ENCODE measurements around the gene HP1BP3. TPM values are rescaled to one million over a fixed set of nuclear protein-coding genes. Genes with fewer than 3 reads are reported as not detected.
A peak's percentile ranks its signal among the peaks of the same experiment; 100 is the strongest.
"Not testable (repeated sequence)": the region's sequence is repeated elsewhere in the genome, so short reads cannot be mapped to it uniquely, and the experiment has no call there.

HP1BP3 gene
- total RNA-seq, 1 donor from 2014 or later, result 257 TPM

DNA sequence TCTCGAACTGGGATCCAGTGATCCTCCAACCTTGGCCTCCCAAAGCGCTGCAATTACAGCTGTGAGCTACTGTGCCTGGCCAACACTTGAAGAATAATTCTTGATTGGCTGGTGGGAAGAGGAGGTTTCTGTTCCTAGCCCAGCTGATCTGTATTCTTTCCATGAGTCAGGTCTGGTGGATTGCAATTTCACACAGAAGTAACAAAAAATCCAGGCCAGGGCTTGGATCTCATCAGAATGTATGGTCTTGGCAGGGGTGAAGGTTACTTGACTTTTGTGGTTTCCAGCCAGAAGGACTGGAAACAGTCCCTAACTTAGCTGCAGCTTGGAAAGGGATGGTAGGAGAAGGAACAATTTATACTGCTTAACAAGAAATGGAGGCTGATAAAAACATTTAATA lies 5.1 kb upstream of the HP1BP3 start:
- Histone ChIP-seq H3K9ac (no peak overlapping the region), H3K4me1 (peaks cover 8% of the 10 kb centered on the region), H3K27ac (no peak overlapping the region), H3K4me2 (no peak overlapping the region), H3K27me3 (no peaks in the 10 kb centered on the region), H4K20me1 (ENCODE audit: low read depth) (no peaks in the 10 kb centered on the region), H3K4me3 (no peak overlapping the region), H2AFZ (replicated peaks) (no peak overlapping the region), H3K36me3 (no peaks in the 10 kb centered on the region), H3K79me2 (ENCODE audit: low read depth) (no peaks in the 10 kb centered on the region), H3K9me3 (ENCODE audit: low read depth) (no peaks in the 10 kb centered on the region), H3F3A (ENCODE audit: low read depth) (peaks cover 29% of the 10 kb centered on the region)
- peaks cover 6% of the 10 kb centered on the region for H3K27me3 Mint-ChIP-seq (ENCODE audit: insufficient read depth, low read depth)
- TF ChIP-seq EZH2phosphoT487 (IDR thresholded peaks at IDR 0.05), result no peak
- no peak overlapping the region for H3K4me3 Mint-ChIP-seq
- H3K36me3 Mint-ChIP-seq, result peaks cover 2% of the 10 kb centered on the region
- H3K9me3 Mint-ChIP-seq, result no peaks in the 10 kb centered on the region
- no peak for DNase-seq (ENCODE audit: low spot score)
- H3K27ac Mint-ChIP-seq, result no peak overlapping the region
- H3K4me1 Mint-ChIP-seq, result peaks cover 8% of the 10 kb centered on the region

GRCh38 chr1:20790785-20791184 lies 3.7 kb upstream of the HP1BP3 start:
- Histone ChIP-seq H3K4me2 (no peak overlapping the region), H3K4me3 (no peak overlapping the region), H3K9me3 (ENCODE audit: low read depth) (no peaks in the 10 kb centered on the region), H4K20me1 (ENCODE audit: low read depth) (peaks cover 6% of the 10 kb centered on the region), H3K4me1 (peaks cover 8% of the 10 kb centered on the region), H3K27ac (no peak overlapping the region), H3F3A (ENCODE audit: low read depth) (peaks cover 38% of the 10 kb centered on the region), H3K79me2 (ENCODE audit: low read depth) (peaks cover 6% of the 10 kb centered on the region), H3K36me3 (no peaks in the 10 kb centered on the region), H2AFZ (replicated peaks) (no peak overlapping the region), H3K27me3 (no peaks in the 10 kb centered on the region), H3K9ac (no peak overlapping the region)
- Mint-ChIP-seq H3K27me3 (ENCODE audit: insufficient read depth, low read depth) (peaks cover 6% of the 10 kb centered on the region), H3K4me1 (peaks cover 9% of the 10 kb centered on the region), H3K9me3 (no peaks in the 10 kb centered on the region), H3K27ac (no peak overlapping the region), H3K36me3 (peaks cover 3% of the 10 kb centered on the region), H3K4me3 (no peak overlapping the region)
- TF ChIP-seq EZH2phosphoT487 (IDR thresholded peaks at IDR 0.05) (no peak), EZH2 (IDR thresholded peaks at IDR 0.05) (no peak), CTCF (IDR thresholded peaks at IDR 0.05) (no peak)
- no peak for DNase-seq (ENCODE audit: low spot score)

GRCh38 chr1:20789598-20789997 lies 2.5 kb upstream of the HP1BP3 start:
- H4K20me1 ChIP-seq (ENCODE audit: low read depth), result peaks cover 18% of the 10 kb centered on the region
- not testable (repeated sequence) for H3K27ac Mint-ChIP-seq, H3K27me3 ChIP-seq

GRCh38 chr1:20787840-20788795 lies 1.0 kb upstream of the HP1BP3 start:
- H3K27me3 Mint-ChIP-seq (ENCODE audit: insufficient read depth, low read depth), result peaks cover 6% of the 10 kb centered on the region
- peaks cover 33% of the 10 kb centered on the region for H3K79me2 ChIP-seq (ENCODE audit: low read depth)
- peak overlapping the region; percentile 95 for H3K4me2 ChIP-seq
- H3K4me1 ChIP-seq, result peaks cover 18% of the 10 kb centered on the region
- peak overlapping the region; percentile 98 for H3K27ac Mint-ChIP-seq
- TF ChIP-seq CTCF (IDR thresholded peaks at IDR 0.05) (no peak), EZH2phosphoT487 (IDR thresholded peaks at IDR 0.05) (no peak), EZH2 (IDR thresholded peaks at IDR 0.05) (no peak)
- peaks cover 3% of the 10 kb centered on the region for H3K36me3 Mint-ChIP-seq
- no peaks in the 10 kb centered on the region for H3K9me3 ChIP-seq (ENCODE audit: low read depth)
- no peaks in the 10 kb centered on the region for H3K9me3 Mint-ChIP-seq
- peak overlapping the region; percentile 75 for H3K4me3 ChIP-seq
- H3F3A ChIP-seq (ENCODE audit: low read depth), result peaks cover 31% of the 10 kb centered on the region
- peak overlapping the region; percentile 97 for H3K4me3 Mint-ChIP-seq
- H2AFZ ChIP-seq (replicated peaks), result peak overlapping the region; percentile 13
- peak overlapping the region; percentile 99 for H3K27ac ChIP-seq
- peak overlapping the region; percentile 14 for H3K9ac ChIP-seq
- H3K27me3 ChIP-seq, result no peaks in the 10 kb centered on the region
- H3K4me1 Mint-ChIP-seq, result peaks cover 27% of the 10 kb centered on the region
- no peaks in the 10 kb centered on the region for H3K36me3 ChIP-seq
- DNase-seq (ENCODE audit: low spot score), result peak; percentile 23
- peaks cover 32% of the 10 kb centered on the region for H4K20me1 ChIP-seq (ENCODE audit: low read depth)

More at GRCh38 chr1:20789598-20789997, 2.5 kb upstream of the HP1BP3 start:
- not testable (repeated sequence) for H3K36me3 ChIP-seq; DNase-seq (ENCODE audit: low spot score); H3K27ac ChIP-seq; H3K9me3 ChIP-seq (ENCODE audit: low read depth); H2AFZ ChIP-seq (replicated peaks); H3K27me3 Mint-ChIP-seq (ENCODE audit: insufficient read depth, low read depth); H3K4me3 ChIP-seq; H3K9ac ChIP-seq; H3K9me3 Mint-ChIP-seq; H3K4me2 ChIP-seq; H3K4me3 Mint-ChIP-seq; H3K36me3 Mint-ChIP-seq
- Histone ChIP-seq H3F3A (ENCODE audit: low read depth) (peaks cover 40% of the 10 kb centered on the region), H3K4me1 (peaks cover 16% of the 10 kb centered on the region), H3K79me2 (ENCODE audit: low read depth) (peaks cover 18% of the 10 kb centered on the region)
- H3K4me1 Mint-ChIP-seq, result peaks cover 21% of the 10 kb centered on the region
